Esophagus muscularis mucosa (tissue), 4 donors: ENCODE measurements around the gene AFF3. TPM values are rescaled to one million over a fixed set of nuclear protein-coding genes. Genes with fewer than 3 reads are reported as not detected.

Experiments
- DNase-seq: peaks from one replicate; pipeline ENCODE4 v3.0.0-alpha.2; 2017; ENCODE audit errors: extremely low spot score
- H3K27ac ChIP-seq, 4 donors: fragments of 200-600 bp; sonication (generic); replicated peaks in 1 of 4; 1 replicate in 3 of 4; 2 replicates in 1 of 4; pipeline ENCODE4 v1.5.1; 2016 to 2019; ENCODE audit warnings: mild to moderate bottlenecking in 1 of 4
- H3K27me3 ChIP-seq, 4 donors: fragments of 200-600 bp; sonication (generic); one replicate each; pipeline versions ENCODE4 v1.5.1 to v1.6.0; 2016 to 2019
- H3K36me3 ChIP-seq, 4 donors: fragments of 200-600 bp; sonication (generic); one replicate each; pipeline ENCODE4 v1.5.1; 2016 to 2019
- H3K4me1 ChIP-seq, 4 donors: fragments of 200-600 bp; sonication (generic); one replicate each; pipeline ENCODE4 v1.5.1; 2016 to 2019
- H3K4me3 ChIP-seq, 4 donors: fragments of 200-600 bp; sonication (generic); 1 replicate in 2 of 4; 2 replicates in 2 of 4; pipeline ENCODE4 v1.5.1; 2016 to 2019; ENCODE audit warnings: mild to moderate bottlenecking in 4 of 4, moderate library complexity in 1 of 4
- H3K9me3 ChIP-seq, 4 donors: fragments of 200-600 bp; sonication (generic); 1 replicate in 3 of 4; 2 replicates in 1 of 4; pipeline ENCODE4 v1.5.1; 2016 to 2019
- EP300 ChIP-seq: sonication (generic); formaldehyde crosslinking; IDR thresholded peaks from one replicate; pipeline ENCODE4 v1.6.1; 2017; ENCODE audit warnings: antibody characterized with exemption
- POLR2A ChIP-seq: fragments of 450-650 bp; IDR thresholded peaks from one replicate; pipeline ENCODE4 v1.6.1; 2017; ENCODE audit warnings: antibody characterized with exemption, moderate library complexity, mild to moderate bottlenecking, low read depth
- POLR2AphosphoS5 ChIP-seq, 2 donors: sonication (generic); formaldehyde crosslinking; IDR thresholded peaks; one replicate each; pipeline ENCODE4 v1.6.1; 2017; ENCODE audit warnings: antibody characterized with exemption in 2 of 2
- WGBS: methylation state at CpG from one replicate; pipeline ENCODE4 v1.1.5; 2018; 5-methylcytosine and 5-hydroxymethylcytosine counted together
- intact Hi-C: fragments of 100-400 bp; cut with DNase I; formaldehyde crosslinking; loops from one replicate; pipeline ENCODE4 v1.15.1; 2023
- total RNA-seq, 4 donors: library from RNA; depleted of rRNA; stranded (reverse); fragments of >200 nt; gene quantifications; one replicate each; pipeline versions ENCODE4 v1.1.0 to v1.2.1, GENCODE V29; 2016
- TF ChIP-seq, protein P1 (sequence below), 3 experiments: fragments of 200-600 bp in 2 of 3; fragments of 450-650 bp in 1 of 3; sonication (generic) in 2 of 3; IDR thresholded peaks; one replicate each; pipeline ENCODE4 v1.5.1; 2017 to 2019; ENCODE audit warnings: antibody characterized with exemption in 3 of 3, mild to moderate bottlenecking in 2 of 3, moderate library complexity in 1 of 3

The AFF3 gene
- total RNA-seq, 4 donors from 2014 or later, result 36.4 to 99.5 (median 56.9) TPM

DNA sequence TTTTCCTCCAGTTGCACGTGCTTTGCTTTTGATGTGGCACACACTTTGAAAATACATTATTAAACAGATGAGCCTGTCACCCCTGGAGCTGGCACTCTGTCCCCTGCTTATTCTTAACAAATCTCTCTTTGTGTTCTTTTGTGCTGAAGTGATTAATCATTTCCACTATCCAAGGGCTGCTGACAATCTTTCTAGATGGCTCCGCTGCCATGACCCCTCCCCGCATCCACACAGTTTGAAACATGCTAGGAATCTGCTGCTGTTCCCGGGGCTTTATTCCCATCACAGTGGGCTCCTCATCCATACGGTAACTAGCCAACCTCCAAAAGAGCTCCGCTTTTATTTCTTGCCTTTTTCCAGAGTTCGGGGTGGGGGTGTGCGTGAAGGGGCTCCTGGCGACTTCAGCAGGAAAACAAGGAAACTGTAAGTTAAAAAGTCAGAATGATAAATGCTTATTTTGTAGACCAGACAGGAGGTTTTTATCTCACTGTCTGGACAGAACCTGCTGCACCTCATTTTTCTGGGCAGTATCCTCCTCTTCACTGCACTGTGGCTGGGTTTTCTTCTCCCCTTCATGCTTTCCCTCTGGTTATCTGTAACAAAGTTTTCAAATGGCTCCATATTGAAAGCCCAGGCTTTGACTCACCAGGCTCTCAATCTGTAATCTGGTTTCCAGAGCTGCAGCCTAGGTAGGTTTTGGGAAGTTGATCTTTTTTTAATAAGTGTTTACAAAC is 319.7 kb downstream of the AFF3 start:
- H3K36me3 ChIP-seq, result peaks cover 0 to 7% (median 2%) of the 10 kb centered on the region in 4 donors
- 65% methylated on average over 9 of the region's 9 CpGs for WGBS
- H3K4me1 ChIP-seq, result no peaks in the 10 kb centered on the region
- no peaks in the 10 kb centered on the region for H3K27me3 ChIP-seq
- no peak for TF ChIP-seq EP300
- TF ChIP-seq POLR2A, result no peak
- TF ChIP-seq, protein P1, sequence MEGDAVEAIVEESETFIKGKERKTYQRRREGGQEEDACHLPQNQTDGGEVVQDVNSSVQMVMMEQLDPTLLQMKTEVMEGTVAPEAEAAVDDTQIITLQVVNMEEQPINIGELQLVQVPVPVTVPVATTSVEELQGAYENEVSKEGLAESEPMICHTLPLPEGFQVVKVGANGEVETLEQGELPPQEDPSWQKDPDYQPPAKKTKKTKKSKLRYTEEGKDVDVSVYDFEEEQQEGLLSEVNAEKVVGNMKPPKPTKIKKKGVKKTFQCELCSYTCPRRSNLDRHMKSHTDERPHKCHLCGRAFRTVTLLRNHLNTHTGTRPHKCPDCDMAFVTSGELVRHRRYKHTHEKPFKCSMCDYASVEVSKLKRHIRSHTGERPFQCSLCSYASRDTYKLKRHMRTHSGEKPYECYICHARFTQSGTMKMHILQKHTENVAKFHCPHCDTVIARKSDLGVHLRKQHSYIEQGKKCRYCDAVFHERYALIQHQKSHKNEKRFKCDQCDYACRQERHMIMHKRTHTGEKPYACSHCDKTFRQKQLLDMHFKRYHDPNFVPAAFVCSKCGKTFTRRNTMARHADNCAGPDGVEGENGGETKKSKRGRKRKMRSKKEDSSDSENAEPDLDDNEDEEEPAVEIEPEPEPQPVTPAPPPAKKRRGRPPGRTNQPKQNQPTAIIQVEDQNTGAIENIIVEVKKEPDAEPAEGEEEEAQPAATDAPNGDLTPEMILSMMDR (IDR thresholded peaks at IDR 0.05), result no peak
- TF ChIP-seq POLR2AphosphoS5 (IDR thresholded peaks at IDR 0.05), result no peak
- H3K9me3 ChIP-seq, result no peaks in the 10 kb centered on the region
- H3K4me3 ChIP-seq, result no peak overlapping the region
- no peak for DNase-seq
- H3K27ac ChIP-seq, result no peak overlapping the region
- intact Hi-C loops, result loop anchor here (5.0 kb wide), 2 partner anchors 260 to 425 kb away; no protein-coding TSS in a partner anchor

DNA sequence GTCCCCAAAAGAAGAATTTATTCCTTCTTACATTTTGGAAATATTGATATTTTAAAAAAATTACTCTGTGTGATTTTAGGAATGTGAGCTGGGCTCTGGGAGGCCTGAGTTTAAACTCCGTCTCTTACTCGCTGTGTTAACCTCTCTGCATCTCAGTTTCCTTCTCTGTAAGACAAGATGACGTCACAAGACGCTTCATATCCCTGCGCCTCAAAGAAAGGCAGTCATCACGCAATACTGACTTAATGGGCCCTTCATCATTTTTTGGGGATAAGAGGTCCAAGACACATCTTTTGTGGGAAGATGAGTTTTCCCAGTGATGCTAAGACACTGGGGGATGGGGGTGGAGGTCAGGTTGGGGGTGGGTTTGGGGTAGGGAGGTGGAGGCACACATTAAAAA is 320.4 kb downstream of the AFF3 start:
- Histone ChIP-seq H3K9me3 (no peaks in the 10 kb centered on the region), H3K4me3 (no peak overlapping the region), H3K27me3 (no peaks in the 10 kb centered on the region), H3K36me3 (peaks cover 0 to 6% (median 1%) of the 10 kb centered on the region in 4 donors), H3K27ac (no peak overlapping the region), H3K4me1 (no peaks in the 10 kb centered on the region)
- 96% methylated on average over 6 of the region's 6 CpGs for WGBS
- no peak for DNase-seq
- intact Hi-C loops, result loop anchor here (5.0 kb wide), 2 partner anchors 260 to 425 kb away; no protein-coding TSS in a partner anchor
- no peak for TF ChIP-seq EP300
- TF ChIP-seq, protein P1 (IDR thresholded peaks at IDR 0.05), result no peak
- TF ChIP-seq POLR2AphosphoS5 (IDR thresholded peaks at IDR 0.05), result no peak
- TF ChIP-seq POLR2A, result no peak

DNA sequence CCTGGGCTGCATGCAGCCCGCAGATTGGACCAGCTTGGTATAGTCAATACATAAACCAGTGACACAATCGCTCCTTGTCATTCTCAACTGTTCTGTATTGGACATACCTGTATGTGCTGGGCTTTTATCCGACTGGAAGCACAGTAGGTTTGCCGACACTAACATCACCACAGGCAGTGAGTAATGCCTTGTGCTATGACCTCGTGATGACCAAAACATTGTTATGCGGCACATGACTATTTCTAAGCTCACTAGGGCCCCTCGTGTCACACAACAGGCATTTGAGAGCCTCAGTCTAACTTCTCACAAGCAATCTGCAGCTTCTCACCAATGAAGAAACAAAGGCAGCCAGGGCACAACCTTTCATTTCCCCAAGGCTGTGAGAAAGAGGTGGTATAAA is 320.8 kb downstream of the AFF3 start:
- H3K27me3 ChIP-seq, result no peaks in the 10 kb centered on the region
- no peak for TF ChIP-seq POLR2AphosphoS5 (IDR thresholded peaks at IDR 0.05)
- no peak for TF ChIP-seq POLR2A
- TF ChIP-seq, protein P1 (IDR thresholded peaks at IDR 0.05), result no peak
- no peak for TF ChIP-seq EP300
- 93% methylated on average over 7 of the region's 7 CpGs for WGBS
- H3K9me3 ChIP-seq, result no peaks in the 10 kb centered on the region
- H3K36me3 ChIP-seq, result peaks cover 0 to 1% (median 0%) of the 10 kb centered on the region in 4 donors
- no peak for DNase-seq
- intact Hi-C loops, result loop anchor here (5.0 kb wide), 2 partner anchors 259 to 426 kb away; no protein-coding TSS in a partner anchor
- H3K27ac ChIP-seq, result no peak overlapping the region
- H3K4me3 ChIP-seq, result no peak overlapping the region
- H3K4me1 ChIP-seq, result no peaks in the 10 kb centered on the region

DNA sequence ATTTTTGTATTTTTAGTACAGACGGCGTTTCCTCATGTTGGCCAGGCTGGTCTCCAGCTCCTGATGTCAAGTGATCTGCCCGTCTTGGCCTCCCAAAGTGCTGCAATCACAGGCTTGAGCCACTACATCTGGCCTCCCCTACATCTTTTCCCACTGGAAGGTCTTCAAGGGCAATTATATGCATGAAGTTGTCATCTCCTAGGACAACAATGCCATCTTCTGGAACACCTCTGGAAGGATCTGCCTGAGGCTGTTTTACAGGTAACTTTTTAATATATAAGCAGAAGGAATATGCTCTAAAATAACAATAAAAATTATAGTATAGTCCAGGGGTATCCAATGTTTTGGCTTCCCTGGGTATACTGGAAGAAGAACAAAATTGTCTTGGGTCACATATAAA is 321.4 kb downstream of the AFF3 start:
- Histone ChIP-seq H3K9me3 (no peaks in the 10 kb centered on the region), H3K4me3 (no peak overlapping the region), H3K4me1 (no peaks in the 10 kb centered on the region), H3K27me3 (no peaks in the 10 kb centered on the region), H3K36me3 (no peaks in the 10 kb centered on the region), H3K27ac (no peak overlapping the region)
- TF ChIP-seq POLR2AphosphoS5 (IDR thresholded peaks at IDR 0.05) (no peak), POLR2A (no peak), EP300 (no peak)
- TF ChIP-seq, protein P1 (IDR thresholded peaks at IDR 0.05), result no peak
- 90% methylated on average over 3 of the region's 3 CpGs for WGBS
- no peak for DNase-seq
- intact Hi-C loops, result loop anchor here (5.0 kb wide), 2 partner anchors 259 to 426 kb away; no protein-coding TSS in a partner anchor
